DMS114 treated with DMSO at 0.1 percent for 48 hours (cell line): Measurements from ENCODE around the gene GPLD1.

Experiments used
- DNase-seq: peaks from one replicate; lab custom pipeline; 2025; ENCODE audit not compliant: unreplicated experiment; lab: John Stamatoyannopoulos, UW

The GPLD1 gene

DNA sequence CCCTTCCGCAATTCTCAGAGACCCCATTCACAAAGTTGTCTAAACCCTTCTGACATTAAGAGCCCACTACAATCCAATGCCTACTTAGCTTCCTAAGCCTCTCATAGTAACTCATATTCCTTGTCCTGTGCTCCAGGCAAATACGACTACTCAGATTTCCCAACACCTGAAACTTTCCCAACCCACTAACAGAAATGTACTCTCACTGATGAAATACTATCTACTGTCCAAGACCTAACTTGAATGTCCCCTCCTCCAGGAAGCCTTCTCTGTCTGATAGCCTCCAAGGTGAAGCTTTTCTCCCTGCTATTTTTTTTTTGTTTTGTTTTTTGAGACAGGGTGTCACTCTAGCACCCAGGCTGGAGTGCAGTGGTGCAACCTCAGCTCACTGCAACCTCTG is 30.4 kb downstream of the GPLD1 start:
- DNase-seq, result no peak

GRCh38 chr6:24458134-24458533 is 31.2 kb downstream of the GPLD1 start:
- DNase-seq, result no peak

GRCh38 chr6:24455061-24455460 is 34.3 kb downstream of the GPLD1 start:
- no peak for DNase-seq

DNA sequence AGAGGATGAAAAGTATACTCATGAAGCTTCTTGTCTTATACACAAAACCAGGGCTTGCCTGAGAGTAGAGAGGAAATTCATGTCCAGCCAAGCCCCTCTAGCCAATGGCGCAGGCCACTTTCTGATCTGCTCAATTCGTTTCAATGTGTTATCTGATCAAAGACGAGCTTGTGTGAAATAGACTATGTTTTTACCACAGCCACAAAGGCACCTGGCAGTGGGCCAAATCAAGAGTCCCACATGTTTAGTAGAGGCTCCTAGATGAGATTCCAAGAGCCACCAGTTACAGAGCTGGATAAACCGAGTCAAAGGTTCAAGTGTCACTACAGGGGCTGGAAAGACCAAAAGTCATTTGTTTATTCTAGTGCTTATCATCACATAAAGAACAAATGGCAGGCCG is 34.9 kb downstream of the GPLD1 start:
- DNase-seq, result no peak

DNA sequence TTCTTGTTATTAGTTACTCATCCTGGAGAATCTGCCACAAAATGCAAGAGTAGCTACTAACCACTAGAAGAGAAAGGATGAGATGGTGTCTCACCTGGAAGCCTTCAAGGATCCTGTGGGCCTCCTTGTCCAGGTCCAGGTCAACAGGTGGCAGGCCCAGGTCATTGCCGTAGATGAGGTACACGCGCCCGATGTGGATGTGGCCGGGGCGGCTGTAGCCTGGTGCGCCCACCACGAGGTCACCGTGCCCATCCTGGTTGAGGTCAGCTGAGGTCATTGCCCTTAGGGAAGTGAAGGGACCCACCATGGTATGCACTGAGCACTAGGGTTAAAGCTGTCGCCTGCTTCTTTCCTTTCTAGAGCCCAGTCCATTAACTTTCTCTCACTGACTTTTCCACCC is 35.5 kb downstream of the GPLD1 start:
- DNase-seq, result no peak

DNA sequence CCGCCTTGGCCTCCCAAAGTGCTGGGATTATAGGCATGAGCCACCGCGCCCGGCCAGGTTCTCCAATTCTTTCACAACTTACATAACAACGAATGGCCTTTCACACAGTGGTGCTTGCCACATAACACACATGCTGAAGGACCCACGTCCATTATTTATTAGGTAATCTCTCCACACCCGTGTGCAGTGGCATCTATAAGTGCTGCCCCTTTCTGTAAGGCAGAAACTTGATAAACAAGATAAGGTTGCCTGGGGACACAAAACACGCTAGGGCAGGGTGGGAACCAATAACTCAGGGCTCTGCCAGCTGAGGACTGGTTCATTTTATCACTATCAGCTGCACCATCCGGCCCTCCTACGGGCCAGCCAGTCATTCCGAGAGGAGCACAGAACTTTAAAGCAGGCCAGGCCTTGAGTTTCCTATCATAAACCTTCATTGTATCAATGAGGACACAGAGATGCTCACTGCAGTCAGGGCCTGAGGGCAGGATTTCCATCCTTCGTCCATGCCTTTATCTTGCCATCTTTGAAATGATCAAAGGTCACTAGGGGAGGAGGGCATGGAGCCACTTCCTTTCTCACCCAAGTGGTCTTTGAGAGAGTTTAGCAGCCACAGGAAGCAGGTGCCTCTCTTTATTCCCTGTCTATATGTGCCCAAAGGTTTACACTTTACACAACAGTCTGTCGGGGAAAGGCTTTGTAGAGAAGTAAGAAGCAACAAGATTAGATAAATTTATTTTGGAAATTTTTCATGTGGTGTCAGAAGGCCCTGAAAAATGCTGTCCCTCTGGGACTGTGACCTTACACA is 37.6 kb downstream of the GPLD1 start:
- no peak for DNase-seq

- no peak for DNase-seq
Observed at GRCh38 chr6:24448828-24449525, 40.4 kb downstream of the GPLD1 start.

GRCh38 chr6:24448396-24448795 is 41.0 kb downstream of the GPLD1 start:
- DNase-seq, result no peak

DNA sequence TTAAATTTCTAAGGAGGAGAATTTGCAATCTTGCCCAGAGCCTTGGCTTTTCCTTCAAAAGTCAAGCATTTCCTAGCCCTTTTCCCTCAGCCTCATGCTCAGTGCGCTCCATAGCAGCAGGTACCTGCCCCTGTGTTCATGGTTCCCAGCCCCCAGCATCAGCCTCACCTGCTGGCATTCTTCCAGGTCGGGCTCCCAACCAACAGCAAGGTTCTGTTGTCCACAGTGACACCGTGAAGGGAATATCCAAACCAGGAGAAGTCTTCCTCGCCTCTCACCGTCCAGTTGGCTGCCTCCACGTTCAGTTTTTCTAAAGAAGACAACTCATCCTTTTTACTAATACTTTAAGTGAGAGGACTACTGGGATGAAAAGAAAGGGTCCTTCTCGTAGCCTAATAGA is 42.7 kb downstream of the GPLD1 start:
- no peak for DNase-seq

DNA sequence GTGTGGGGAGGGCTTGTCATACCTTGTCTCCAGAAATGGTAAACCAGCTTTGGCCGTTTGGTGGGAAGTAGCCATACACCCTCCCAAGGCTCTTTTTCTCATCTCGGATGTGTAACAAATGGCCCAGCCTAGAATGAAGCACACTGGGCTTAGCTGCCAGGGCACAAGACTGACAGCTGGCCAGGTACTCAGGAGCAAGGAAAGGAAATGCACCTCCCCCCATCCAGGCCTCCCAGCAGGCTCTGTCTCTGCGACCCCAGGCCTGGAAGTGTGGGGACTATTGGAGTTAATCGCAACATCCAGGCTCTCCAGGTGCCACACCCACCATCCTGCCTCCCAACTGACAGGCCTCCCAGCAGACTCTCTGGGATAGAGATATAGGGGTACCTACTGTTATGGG is 43.7 kb downstream of the GPLD1 start:
- no peak for DNase-seq

GRCh38 chr6:24444588-24444987 is 44.8 kb downstream of the GPLD1 start:
- no peak for DNase-seq

DNA sequence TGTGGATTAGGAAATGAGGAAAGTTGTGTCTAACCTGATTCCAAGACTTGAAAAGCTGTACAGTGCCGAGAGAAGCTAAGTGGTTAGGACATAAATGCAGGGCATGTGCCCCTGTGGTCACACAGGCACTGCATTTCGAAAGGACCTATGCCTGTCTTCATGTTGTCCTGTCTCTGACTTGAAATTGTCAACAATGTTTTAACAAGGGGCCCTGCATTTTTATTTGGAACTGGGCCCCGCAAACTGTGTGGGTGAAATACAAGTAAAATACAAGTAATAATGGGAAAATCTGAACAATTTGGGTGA is 47.8 kb downstream of the GPLD1 start:
- DNase-seq, result no peak

- no peak for DNase-seq
Observed at GRCh38 chr6:24440897-24441598, 48.3 kb downstream of the GPLD1 start.

- no peak for DNase-seq
Observed at GRCh38 chr6:24439858-24440539, 49.4 kb downstream of the GPLD1 start.

GRCh38 chr6:24436979-24437378 is 52.4 kb downstream of the GPLD1 start:
- no peak for DNase-seq

DNA sequence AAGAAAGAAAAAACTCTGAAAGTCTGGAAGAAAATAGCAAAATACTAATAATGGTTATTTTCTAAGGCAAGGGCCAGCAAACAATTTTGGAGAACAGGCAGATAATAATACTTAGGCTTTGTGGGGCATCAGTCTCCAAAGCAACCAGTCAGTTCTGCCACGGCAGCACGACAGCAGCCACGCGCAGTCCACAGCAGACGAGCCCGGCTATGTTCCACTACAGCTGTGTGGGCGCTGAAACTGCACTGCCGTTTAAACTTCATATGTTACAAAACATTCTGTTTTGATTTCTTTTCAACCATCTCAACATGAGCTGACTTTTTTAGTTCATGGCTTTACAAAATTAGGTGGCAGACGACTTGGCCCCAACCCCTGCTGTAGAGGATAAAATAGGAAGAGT is 56.8 kb downstream of the GPLD1 start:
- DNase-seq, result no peak

- peak; percentile 56 for DNase-seq
Observed at GRCh38 chr6:24431045-24431451, 58.3 kb downstream of the GPLD1 start.

GRCh38 chr6:24430086-24430485 is 59.3 kb downstream of the GPLD1 start:
- DNase-seq, result no peak

DNA sequence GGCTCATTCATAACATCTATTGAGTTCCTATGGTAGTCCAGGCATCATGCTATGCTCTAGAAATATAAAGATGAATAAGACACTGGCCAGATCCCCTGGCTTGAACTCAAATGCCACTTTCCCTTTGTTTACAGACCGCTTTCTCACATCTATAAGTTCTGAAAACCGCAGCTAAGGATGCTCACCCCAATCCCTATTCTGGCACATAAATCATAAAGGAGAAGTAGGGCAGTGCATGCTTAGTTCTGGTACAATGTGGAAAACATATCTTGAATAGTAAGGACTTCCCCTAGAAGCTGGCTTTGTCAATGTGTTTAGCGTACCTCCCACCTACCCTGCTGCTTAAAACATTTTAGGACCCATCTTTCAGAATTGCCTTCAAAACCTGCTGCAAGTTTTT is 60.2 kb downstream of the GPLD1 start:
- DNase-seq, result no peak

DNA sequence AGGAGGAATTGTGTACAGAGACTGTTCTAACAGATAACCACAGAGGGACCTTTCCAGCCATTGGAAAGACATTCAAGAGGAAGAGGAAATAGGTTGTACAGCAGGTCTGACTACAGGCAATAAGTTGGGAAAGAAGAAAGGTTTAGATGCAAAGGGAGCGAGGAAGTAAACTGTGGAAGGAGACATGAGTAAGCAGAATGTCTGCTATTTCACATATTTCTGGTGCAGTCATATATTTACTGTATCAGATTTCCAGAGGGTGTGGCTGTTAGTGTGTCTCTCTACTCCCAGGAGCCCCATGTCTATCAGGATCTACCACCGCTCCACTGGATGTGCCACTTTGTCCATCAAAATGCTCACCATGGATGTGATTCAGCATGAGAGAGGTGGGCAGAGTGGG is 60.8 kb downstream of the GPLD1 start:
- no peak for DNase-seq

DNA sequence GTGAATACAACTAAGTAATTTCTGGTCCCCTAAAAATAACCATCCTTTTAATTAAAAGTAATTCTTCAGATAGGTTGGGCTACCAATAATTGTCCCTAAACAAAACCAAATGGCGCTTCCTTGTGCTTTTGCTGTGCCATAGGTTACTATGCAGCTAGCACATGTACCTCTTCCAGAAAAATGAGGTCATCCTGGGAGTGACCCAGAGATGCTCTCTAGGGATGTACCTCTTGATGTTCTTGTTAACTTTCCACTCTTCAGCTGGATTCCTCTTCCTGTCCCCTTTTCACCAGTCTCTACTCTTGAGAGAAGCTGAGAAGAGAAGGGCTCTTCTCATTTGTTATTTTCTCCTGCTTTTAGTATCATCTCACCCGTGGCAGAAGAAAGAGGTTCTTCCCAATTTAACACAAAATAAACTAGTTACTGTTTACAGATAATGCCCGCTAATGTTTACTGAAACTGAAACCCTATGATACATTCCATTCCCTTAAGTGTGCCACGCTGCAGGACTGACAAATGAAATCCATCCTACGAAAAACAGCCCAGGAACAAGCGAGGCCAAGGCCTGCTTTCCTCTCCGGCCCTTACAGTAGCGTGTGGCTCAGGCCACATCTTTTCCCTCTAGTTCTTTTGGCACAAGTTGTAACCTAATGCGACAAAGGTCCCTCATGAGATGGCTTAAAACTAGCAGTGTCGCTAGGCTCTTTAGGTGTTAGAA is 62.5 kb downstream of the GPLD1 start:
- DNase-seq, result no peak
